H1 (cell line): ENCODE measurements around the gene SOWAHC.

Experiments
- RBBP5 ChIP-seq: IDR thresholded peaks from 2 replicates; pipeline ENCODE4 v1.7.1; 2012; ENCODE audit warnings: low read depth, mild to moderate bottlenecking, inconsistent platforms, low read length, moderate library complexity, borderline replicate concordance
- TF ChIP-seq, protein P1 (sequence below): IDR thresholded peaks from 2 replicates; pipeline ENCODE4 v1.6.1; 2012; ENCODE audit warnings: inconsistent platforms

DNA sequence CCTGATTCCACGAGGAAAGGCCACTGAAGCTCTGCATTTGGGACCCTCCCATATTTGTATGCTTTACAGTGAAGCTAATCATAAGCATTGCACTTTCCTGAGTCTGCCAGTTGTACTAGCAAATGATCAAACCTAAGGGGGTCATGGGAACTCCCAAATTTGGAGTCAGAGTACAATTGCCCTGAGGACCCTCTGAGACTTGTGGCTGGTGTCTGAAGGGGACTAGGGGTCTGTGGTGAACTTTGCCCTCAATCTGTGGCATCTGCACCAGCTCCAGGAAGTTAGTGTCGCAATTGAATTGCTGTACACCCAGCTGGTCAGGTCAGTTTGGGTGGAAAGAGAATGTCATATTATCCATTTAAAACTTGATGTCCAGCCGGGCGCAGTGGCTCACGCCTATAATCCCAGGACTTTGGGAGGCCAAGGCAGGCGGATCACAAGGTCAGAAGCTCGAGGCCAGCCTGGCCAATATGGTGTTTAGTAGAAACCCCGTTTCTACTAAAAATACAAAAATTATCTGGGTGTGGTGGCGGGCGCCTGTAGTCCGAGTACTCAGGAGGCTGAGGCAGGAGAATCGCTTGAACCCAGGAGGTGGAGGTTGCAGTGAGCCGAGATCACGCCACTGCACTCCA, 18.1 kb downstream of the SOWAHC start:
- TF ChIP-seq, protein P1, sequence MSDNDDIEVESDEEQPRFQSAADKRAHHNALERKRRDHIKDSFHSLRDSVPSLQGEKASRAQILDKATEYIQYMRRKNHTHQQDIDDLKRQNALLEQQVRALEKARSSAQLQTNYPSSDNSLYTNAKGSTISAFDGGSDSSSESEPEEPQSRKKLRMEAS = no peak
- no peak for TF ChIP-seq RBBP5
